Astrocyte of the spinal cord (primary cell): ENCODE results near the gene BCS1L.

ENCODE experiments used
- DNase-seq: peaks from one replicate; pipeline ENCODE4 v3.0.0; 2011; ENCODE audit warnings: low read depth, low spot score
- H3K4me3 ChIP-seq: 2 replicates; pipeline ENCODE4 v1.5.1; 2011; ENCODE audit warnings: low read depth, mild to moderate bottlenecking, low read length, moderate library complexity
- in situ Hi-C: cut with HindIII; loops from 2 replicates; pipeline ENCODE4 v1.10.0; 2017; ENCODE audit warnings: low sequenced_read_pairs
- TF ChIP-seq, protein P1 (sequence below): IDR thresholded peaks from 2 replicates; pipeline ENCODE4 v1.5.1; 2012; ENCODE audit warnings: low read depth, mild to moderate bottlenecking, low read length, inconsistent platforms

The BCS1L gene

GRCh38 chr2:218698885-218699284 lies 39.4 kb downstream of the BCS1L start:
- in situ Hi-C loops = no loop called here
- H3K4me3 ChIP-seq = no peak overlapping the region
- DNase-seq = no peak
- TF ChIP-seq, protein P1, sequence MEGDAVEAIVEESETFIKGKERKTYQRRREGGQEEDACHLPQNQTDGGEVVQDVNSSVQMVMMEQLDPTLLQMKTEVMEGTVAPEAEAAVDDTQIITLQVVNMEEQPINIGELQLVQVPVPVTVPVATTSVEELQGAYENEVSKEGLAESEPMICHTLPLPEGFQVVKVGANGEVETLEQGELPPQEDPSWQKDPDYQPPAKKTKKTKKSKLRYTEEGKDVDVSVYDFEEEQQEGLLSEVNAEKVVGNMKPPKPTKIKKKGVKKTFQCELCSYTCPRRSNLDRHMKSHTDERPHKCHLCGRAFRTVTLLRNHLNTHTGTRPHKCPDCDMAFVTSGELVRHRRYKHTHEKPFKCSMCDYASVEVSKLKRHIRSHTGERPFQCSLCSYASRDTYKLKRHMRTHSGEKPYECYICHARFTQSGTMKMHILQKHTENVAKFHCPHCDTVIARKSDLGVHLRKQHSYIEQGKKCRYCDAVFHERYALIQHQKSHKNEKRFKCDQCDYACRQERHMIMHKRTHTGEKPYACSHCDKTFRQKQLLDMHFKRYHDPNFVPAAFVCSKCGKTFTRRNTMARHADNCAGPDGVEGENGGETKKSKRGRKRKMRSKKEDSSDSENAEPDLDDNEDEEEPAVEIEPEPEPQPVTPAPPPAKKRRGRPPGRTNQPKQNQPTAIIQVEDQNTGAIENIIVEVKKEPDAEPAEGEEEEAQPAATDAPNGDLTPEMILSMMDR = no peak

DNA sequence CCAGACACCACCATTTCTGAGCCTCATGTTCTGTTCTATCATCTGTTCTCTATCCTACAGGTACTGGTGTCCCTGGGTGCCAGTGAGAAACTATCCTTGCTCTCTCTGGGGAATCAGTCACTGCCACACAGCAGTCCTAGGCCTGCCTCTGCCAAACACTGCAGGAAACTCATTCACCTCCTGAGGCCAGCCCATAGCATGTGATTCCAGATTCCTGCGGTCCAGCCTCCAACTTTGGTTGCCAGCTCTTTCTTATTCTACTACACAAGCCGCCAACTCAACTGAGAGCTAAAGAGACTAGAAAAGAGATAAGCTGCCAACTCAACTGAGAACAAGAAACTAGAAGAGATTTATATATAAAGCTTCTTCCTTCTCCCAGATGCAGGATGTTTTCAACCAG lies 42.3 kb downstream of the BCS1L start:
- peak; percentile 61 for DNase-seq
- H3K4me3 ChIP-seq = no peak overlapping the region
- in situ Hi-C loops = no loop called here
- TF ChIP-seq, protein P1 = no peak

DNA sequence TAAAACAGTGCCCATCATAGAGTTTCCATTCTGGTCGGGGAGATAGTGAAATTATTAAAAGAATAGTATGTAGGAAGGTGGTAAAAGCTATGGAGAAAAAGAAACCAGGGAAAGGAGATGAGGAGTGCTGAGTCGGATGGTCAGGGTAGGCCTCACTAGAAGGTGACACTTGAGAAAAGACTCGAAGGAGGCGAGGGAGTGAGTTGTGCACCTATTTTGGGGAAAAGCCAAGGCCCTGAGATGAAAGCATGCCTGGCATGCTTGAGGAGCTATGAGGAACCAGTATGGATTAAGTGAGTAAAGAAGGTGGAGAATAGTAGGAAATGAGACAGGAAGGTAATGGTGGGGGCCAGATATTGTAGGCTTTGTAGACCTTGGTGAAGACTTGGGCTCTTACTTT lies 43.9 kb downstream of the BCS1L start:
- TF ChIP-seq, protein P1 = no peak
- in situ Hi-C loops = no loop called here

DNA sequence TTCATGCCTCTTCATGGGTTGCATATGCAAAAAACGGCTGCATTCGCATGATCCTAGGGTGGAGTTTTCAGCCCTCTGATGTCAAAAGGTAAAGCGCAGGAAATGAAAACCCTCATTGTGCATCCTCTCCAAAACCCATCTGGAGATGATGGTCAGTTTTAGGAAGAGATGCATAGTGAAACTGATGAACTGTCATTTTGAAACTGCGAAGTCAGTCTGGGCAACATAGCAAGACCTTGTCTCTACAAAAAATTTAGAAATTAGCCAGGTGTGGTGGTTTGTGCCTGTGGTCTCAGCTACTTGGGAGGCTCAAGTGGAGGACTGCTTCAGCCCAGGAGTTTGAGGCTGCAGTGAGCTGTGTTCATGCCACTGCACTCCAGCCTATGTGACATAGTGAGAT lies 48.6 kb downstream of the BCS1L start:
- TF ChIP-seq, protein P1 = no peak
- H3K4me3 ChIP-seq = no peak overlapping the region
- no peak for DNase-seq
- in situ Hi-C loops = no loop called here

More for the DNA sequence above, 43.9 kb downstream of the BCS1L start:
- no peak for DNase-seq
- no peak overlapping the region for H3K4me3 ChIP-seq

- no peak overlapping the region for H3K4me3 ChIP-seq
- DNase-seq = no peak
- TF ChIP-seq, protein P1 = no peak
- in situ Hi-C loops = no loop called here
Observed at GRCh38 chr2:218709908-218710307, 50.4 kb downstream of the BCS1L start.

- in situ Hi-C loops = no loop called here
- H3K4me3 ChIP-seq = peak overlapping the region; percentile 38
- TF ChIP-seq, protein P1 = no peak
- DNase-seq = no peak
Observed at GRCh38 chr2:218710334-218710686, 50.8 kb downstream of the BCS1L start.
